GM21390 (cell line): ENCODE measurements around the gene SLC12A8.
A peak's percentile ranks its signal among the peaks of the same experiment; 100 is the strongest.

Experiments used
- ATAC-seq: cut with Tn5 transposase; IDR thresholded peaks from one replicate; pipeline ENCODE4 v1.9.1; 2021; ENCODE audit not compliant: unreplicated experiment

Gene SLC12A8

GRCh38 chr3:125140818-125141595, 71.5 kb downstream of the SLC12A8 start:
- ATAC-seq: peak; percentile 27

GRCh38 chr3:125140011-125140817, 72.3 kb downstream of the SLC12A8 start:
- no peak for ATAC-seq

GRCh38 chr3:125139386-125139785, 73.2 kb downstream of the SLC12A8 start:
- ATAC-seq: no peak

GRCh38 chr3:125137358-125138033, 75.1 kb downstream of the SLC12A8 start:
- ATAC-seq: no peak

- ATAC-seq: no peak
These were observed 75.6 kb downstream of the SLC12A8 start for GRCh38 chr3:125136966-125137357.

GRCh38 chr3:125136515-125136914, 76.0 kb downstream of the SLC12A8 start:
- ATAC-seq: no peak

- no peak for ATAC-seq
These were observed 77.6 kb downstream of the SLC12A8 start for GRCh38 chr3:125134952-125135351.

GRCh38 chr3:125132815-125133214, 79.7 kb downstream of the SLC12A8 start:
- no peak for ATAC-seq

GRCh38 chr3:125129512-125129997, 83.0 kb downstream of the SLC12A8 start:
- ATAC-seq: no peak

GRCh38 chr3:125128861-125129501, 83.6 kb downstream of the SLC12A8 start:
- no peak for ATAC-seq

GRCh38 chr3:125126323-125126722, 86.2 kb downstream of the SLC12A8 start:
- ATAC-seq: no peak

- no peak for ATAC-seq
These were observed 86.7 kb downstream of the SLC12A8 start for GRCh38 chr3:125125821-125126245.

GRCh38 chr3:125123451-125124305, 88.9 kb downstream of the SLC12A8 start:
- ATAC-seq: no peak

- no peak for ATAC-seq
These were observed 91.1 kb downstream of the SLC12A8 start for GRCh38 chr3:125121246-125122010.

- no peak for ATAC-seq
These were observed 92.0 kb downstream of the SLC12A8 start for GRCh38 chr3:125120379-125121122.

- ATAC-seq: peak; percentile 64
These were observed 92.7 kb downstream of the SLC12A8 start for GRCh38 chr3:125119752-125120378.

GRCh38 chr3:125118600-125118999, 93.9 kb downstream of the SLC12A8 start:
- no peak for ATAC-seq

GRCh38 chr3:125117631-125118191, 94.8 kb downstream of the SLC12A8 start:
- no peak for ATAC-seq
